GM18951 (cell line): ENCODE data around the gene C5orf15.
A peak's percentile ranks its signal among the peaks of the same experiment; 100 is the strongest.
"Not testable (repeated sequence)": the region's sequence is repeated elsewhere in the genome, so short reads cannot be mapped to it uniquely, and the experiment has no call there.

ENCODE experiments used
- POLR2A ChIP-seq: IDR thresholded peaks from 4 replicates; pipeline ENCODE4 v1.6.1; 2011; ENCODE audit warnings: mild to moderate bottlenecking; ENCODE audit not compliant: insufficient read length, insufficient read depth; ENCODE audit errors: extremely low read depth
- in situ Hi-C: fragments of 300-500 bp; cut with MboI; formaldehyde crosslinking; loops from one replicate; pipeline ENCODE4 v1.12.0; 2022; ENCODE audit warnings: low sequenced_read_pairs, mixed read lengths, inconsistent platforms; ENCODE audit not compliant: unreplicated experiment

Gene C5orf15

DNA sequence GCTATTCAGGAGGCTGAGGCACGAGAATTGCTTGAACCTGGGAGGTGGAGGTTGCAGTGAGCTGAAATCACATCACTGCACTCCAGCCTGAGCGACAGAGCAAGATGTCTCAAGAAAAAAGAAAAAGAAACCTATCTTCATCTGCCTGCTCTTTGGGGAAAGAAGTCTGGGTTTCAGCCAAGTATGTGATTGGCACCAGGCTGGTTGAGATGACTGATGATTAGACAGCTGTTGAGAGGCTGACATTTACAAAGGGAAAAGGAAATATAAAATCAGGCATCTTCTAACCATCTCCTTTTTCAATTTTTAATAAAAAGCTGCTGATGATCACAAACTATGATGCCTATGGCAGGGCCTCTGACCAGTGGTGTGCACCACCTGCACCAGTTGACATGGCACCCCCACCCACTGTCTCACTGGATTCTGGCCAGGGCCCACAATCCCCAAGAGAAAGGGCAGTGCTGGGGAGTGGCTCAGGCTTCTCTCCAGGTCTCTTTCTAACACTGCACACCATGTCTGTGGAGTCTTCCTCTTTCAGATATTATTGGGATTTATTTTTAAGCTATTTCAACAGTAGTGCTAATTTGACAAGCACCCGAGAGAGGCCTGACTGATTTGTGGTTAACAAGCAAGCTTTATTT, 17.2 kb upstream of the C5orf15 start:
- no peak for TF ChIP-seq POLR2A
- in situ Hi-C loops, result no loop called here

DNA sequence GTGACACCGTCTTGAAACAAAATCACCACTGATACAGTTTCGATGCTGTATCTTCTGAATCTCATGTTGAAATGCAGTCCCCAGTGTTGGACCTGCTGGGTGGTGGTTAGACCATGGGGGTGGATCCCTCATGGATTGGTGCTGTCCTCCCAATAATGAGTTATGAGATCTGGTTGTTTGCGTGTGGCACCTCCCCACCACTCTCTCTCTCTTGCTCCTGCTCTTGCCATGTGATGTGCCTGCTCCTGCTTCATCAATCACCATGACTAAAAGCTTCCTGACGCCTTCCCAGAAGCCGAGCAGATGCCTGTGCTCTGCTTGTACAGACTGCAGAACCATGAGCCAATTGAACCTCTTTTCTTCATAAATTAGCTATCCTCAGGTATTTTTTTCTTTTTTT, 15.2 kb upstream of the C5orf15 start:
- in situ Hi-C loops, result no loop called here

DNA sequence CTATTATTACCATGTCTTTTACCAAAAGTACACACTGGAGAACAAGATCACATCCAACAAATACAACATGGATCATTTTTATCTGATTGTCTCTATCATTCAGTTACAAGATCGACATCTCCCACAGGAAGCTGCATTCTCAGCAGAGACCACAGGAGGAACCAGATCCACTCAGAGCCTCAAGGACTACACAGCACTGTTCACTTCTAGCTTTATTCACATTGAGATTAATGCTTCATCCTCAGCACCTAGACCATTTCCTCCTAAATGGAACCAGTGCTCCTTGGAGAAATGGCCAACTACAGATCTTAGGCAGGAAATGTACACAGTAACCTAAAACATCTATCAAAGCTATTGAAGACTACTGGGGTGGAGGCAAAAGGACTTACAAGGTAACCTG, 13.3 kb upstream of the C5orf15 start:
- in situ Hi-C loops, result no loop called here

More for the DNA sequence above, 15.2 kb upstream of the C5orf15 start:
- no peak for TF ChIP-seq POLR2A

DNA sequence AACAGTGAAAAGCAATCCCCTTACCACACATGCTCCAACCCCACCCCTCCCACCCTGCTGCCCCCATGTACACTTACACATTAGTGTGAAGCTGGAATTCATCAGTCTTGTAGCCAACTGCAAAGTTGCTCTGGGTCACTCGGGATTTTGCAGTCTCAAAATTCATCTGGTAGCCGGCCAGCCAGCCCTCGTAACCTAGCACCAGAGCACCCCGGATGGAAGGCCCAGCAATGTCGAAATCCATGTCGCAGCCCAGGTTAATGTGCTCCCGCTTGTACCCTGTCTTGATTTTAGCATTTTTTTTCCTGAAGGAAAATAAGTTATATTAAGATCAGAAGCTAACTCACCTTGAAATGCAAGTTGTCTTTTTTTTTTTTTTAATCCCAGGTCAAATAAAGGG, 12.2 kb upstream of the C5orf15 start:
- TF ChIP-seq POLR2A, result no peak
- in situ Hi-C loops, result no loop called here

More for the DNA sequence above, 13.3 kb upstream of the C5orf15 start:
- no peak for TF ChIP-seq POLR2A

DNA sequence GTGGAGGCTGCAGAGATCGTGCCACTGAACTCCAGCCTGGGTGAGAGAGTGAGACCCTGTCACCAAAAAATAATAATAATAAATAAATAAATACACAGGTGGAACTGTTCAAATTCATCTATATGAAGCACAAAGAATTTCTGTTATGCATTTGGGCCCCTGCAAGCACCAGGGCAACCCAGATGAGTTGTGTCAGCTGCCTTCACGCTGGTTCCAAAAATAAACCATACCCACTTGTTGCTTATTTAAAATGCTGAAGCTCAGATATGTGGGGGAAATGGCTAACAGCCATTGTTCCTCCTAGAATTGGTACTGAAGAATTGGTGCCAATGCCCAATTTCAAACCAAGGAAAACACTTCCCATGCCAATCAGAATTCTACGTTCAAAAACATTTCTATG, 10.5 kb upstream of the C5orf15 start:
- no peak for TF ChIP-seq POLR2A
- in situ Hi-C loops, result no loop called here

DNA sequence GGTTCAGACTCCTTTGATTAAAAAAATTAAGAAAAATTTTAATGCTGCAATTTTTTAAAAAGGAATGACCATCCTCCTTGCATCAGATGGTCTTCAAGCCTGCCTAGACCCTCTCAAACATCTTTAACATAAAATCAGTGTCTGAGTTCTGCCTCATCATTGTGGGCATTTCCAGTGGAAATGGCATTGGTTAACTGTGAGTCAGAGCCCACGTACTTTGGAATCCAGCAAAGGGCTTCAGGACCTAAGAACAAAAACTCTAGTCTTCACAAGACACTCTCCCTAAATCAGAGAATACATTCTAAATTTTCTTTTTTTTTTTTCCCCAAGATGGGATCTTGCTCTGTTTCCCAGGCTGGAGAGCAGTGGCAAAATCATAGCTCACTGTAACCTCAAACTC, 9.4 kb upstream of the C5orf15 start:
- in situ Hi-C loops, result no loop called here
- TF ChIP-seq POLR2A, result no peak

DNA sequence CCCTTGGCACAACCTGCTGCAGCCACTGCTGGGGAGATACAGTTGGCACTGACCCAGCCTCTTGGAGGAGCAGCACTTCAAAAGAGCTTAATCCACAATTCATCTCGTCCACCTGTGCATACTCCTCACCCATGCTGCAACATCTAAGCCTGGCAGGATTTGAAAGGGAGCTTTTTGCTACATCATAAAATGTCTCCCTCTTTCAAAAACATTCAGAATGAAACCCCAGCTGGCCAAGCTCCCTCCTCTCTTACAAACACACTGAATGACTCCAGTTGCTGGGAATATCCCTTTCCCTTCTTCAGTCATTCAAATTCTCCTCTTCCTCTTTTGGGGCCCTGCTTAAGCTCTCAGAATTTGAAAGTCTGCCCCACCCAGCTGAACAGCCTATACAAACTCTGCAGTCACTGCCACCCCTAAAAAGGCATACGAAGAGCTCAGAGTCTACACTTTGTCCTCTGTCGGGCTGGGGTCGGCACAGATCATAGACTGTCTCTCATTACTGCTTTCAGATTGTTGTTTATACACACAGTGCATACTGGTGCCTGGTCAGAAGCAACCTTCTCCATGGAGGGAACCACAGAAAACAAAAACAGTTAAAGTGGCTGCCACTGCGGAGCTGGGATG, 8.8 kb upstream of the C5orf15 start:
- TF ChIP-seq POLR2A, result no peak
- in situ Hi-C loops, result no loop called here

DNA sequence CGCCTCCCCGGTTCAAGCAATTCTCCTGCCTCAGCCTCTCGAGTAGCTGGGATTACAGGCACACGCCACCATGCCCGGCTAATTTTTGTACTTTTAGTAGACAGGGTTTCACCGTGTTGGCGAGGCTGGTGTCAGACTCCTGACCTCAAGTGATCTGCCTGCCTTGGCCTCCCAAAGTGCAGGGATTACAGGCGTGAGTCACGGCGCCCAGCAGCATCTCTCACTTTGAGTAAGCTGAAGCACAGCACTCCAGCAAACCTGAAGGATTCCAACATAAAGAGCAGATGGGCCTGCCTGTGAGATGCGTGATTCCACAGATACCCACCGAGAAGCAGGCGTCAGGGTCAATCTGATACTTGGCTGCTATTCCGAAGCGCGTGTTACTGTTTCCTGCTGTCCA, 7.1 kb upstream of the C5orf15 start:
- in situ Hi-C loops, result not testable (repeated sequence)

DNA sequence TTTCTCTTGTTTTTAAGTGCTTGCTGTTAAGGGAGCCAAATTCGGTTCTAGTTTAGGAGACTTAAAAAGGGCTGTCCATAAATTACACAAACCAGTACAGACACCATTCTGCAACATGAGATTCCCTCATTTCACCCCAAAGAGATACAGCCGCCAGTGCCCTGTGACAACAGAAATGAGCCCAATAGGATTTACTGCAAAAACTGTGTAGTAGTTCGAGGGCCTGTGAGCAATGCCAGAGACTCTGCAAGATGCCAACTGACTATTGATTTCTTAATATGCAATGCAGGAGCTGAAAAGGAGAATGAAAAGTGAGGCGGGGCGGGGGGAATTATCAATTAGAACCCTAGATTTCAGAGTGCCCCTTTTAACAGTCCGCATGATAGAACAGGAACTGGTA, 5.7 kb upstream of the C5orf15 start:
- in situ Hi-C loops, result no loop called here
- TF ChIP-seq POLR2A, result no peak

DNA sequence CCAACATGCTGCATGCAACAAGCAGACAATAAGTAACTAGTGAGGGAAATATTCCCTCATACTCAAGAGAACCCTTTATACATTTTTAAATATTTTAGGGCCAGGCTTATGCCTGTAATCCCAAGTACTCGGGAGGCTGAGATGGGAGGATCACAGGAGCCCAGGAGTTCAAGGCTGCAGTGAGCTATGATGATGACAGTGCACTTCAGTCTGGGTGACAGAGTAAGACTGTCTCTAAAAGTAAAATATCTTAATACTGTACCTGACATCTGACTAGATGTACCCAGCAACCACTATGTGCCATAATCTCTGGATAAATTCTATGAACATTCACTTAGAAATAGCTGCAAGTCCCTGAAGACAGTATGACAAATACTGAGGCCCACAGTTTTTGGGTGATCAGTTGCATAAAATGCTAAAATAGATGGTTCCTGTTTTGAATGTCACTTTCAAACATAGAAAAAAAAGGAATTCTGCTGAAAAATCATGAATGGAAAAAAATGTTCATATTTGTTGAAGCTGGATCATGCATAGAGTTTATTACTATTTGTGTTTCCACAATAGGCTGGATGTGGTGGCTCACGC, 2.0 kb upstream of the C5orf15 start:
- in situ Hi-C loops, result no loop called here
- no peak for TF ChIP-seq POLR2A

DNA sequence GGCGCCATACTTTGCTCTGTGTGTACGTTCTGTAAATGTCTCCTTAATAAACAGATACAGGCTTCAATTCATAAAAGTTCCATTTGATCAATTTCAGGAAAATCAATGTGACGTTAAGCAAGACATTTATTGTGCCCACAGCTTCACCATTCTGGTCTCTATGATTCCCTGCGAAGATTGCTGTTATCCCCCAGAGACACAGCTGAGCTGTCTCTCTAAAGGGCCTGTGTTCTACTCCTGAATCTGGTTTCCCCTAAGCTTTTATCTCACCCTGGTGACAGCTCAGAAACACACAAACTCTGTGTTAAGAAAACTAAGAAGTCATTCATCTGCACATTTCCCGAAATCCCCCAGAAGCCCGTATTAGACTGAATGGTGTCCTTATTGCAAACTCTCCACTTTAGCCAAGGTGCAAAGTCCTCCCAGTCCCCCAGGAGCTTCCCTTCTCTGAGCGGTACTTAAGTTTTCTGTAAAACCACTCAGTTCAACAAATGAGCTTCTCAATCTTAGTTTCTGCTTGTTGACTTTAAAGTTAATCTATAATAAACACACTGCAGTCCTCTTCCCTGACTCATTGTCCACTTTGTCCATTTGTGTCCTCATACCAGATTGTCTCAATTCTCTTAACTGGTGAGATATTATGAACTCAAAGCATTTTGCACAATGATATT, 1.4 kb upstream of the C5orf15 start:
- peak; percentile 16 for TF ChIP-seq POLR2A
- in situ Hi-C loops, result no loop called here

DNA sequence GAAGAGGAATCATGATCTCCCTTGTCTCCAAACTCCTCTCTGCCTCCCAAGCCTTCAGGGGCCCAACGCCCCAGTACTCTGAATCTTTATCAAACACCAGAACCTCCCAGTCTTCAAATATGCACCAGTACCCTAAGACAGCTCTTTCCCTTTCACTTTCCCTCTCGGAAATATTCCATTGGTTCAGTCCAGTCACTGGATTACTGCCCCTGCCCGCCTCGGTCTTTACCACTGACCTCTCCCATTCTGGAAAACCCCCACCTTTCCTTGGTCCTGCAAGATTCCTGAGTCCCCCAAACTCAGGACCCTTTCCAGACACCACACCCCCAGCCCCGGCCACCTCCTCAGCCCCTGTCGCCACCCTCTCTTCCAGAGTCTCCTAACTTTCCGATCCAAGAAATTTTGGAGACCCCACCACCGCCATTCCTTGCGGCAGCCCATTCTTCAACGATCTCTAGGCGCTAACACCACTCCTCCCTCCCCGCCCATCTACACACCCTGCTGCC, 674 bp downstream of the C5orf15 start:
- in situ Hi-C loops, result no loop called here
- TF ChIP-seq POLR2A, result no peak

DNA sequence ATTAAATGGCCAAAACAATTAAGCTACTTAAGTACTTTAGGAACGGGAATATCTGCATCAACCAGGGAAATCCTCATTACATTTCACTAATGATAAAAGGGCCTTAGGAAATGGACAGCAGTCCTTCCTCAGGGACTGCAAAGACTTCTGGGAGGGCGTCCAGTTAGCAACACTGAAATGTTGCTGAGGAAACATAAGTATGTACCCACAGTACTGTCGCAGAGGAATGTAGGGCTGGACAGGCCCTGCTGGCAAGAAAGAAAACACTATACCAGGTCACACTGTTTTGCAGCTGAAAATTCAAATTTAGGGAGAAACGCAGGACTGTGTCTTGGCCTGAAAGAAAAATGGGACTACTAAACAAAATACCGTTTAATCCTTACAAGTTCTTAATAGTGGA, 1.3 kb downstream of the C5orf15 start:
- in situ Hi-C loops, result no loop called here
- TF ChIP-seq POLR2A, result no peak

DNA sequence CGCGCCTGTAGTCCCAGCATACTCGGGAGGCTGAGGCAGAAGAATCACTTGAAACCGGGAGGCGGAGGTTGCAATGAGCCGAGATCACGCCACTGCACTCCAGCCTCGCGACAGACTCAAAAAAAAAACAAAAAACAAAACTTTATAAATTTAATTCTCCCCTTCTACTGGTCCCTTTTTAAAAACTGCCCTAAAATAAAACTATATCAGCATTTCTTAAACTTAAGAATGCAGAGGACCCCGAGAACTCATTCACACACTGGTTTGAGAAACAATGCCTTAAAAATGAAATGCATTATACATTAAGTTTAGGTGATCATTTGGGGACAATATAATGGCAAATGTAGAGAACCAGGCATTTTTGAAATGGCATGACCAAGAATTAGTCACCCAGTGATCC, 2.3 kb downstream of the C5orf15 start:
- in situ Hi-C loops, result no loop called here
- no peak for TF ChIP-seq POLR2A
